Liver (tissue), 9 donors: Measurements from ENCODE around the gene PRG3. TPM values are rescaled to one million over a fixed set of nuclear protein-coding genes. Genes with fewer than 3 reads are reported as not detected.
A peak's percentile ranks its signal among the peaks of the same experiment; 100 is the strongest.

Experiments used
- DNase-seq: peaks from one replicate; pipeline ENCODE4 v3.0.0-alpha.2; 2017; ENCODE audit warnings: low spot score
- H3K27ac ChIP-seq, 2 donors: one replicate each; pipeline ENCODE4 v1.7.0; 2013; ENCODE audit warnings: inconsistent platforms in 2 of 2, low read length in 2 of 2, control low read depth in 1 of 2, low read depth in 1 of 2, mild to moderate bottlenecking in 1 of 2
- H3K27me3 ChIP-seq, 4 donors: one replicate each; pipeline versions ENCODE4 v1.6.1 to v1.7.0; 2013; ENCODE audit warnings: low read length in 3 of 4, inconsistent platforms in 1 of 4, mild to moderate bottlenecking in 1 of 4, moderate library complexity in 1 of 4; ENCODE audit not compliant: control insufficient read depth in 4 of 4, insufficient read depth in 4 of 4
- H3K36me3 ChIP-seq, 4 donors: one replicate each; pipeline versions ENCODE4 v1.6.1 to v1.7.0; 2013; ENCODE audit warnings: low read length in 3 of 4, mild to moderate bottlenecking in 3 of 4, low read depth in 1 of 4, moderate library complexity in 1 of 4; ENCODE audit not compliant: control insufficient read depth in 4 of 4, insufficient read depth in 3 of 4
- H3K4me1 ChIP-seq, 4 donors: one replicate each; pipeline versions ENCODE4 v1.6.1 to v1.7.0; 2013; ENCODE audit warnings: low read length in 3 of 4, mild to moderate bottlenecking in 3 of 4, moderate library complexity in 1 of 4; ENCODE audit not compliant: control insufficient read depth in 4 of 4, insufficient read depth in 4 of 4
- H3K4me3 ChIP-seq, 3 donors: one replicate each; pipeline versions ENCODE4 v1.6.1 to v1.7.0; 2013; ENCODE audit warnings: low read length in 3 of 3, control low read depth in 1 of 3, low read depth in 1 of 3, mild to moderate bottlenecking in 1 of 3
- H3K9ac ChIP-seq, 2 donors: one replicate each; pipeline ENCODE4 v1.7.0; 2013; ENCODE audit warnings: low read length in 2 of 2, mild to moderate bottlenecking in 2 of 2, moderate library complexity in 2 of 2, control low read depth in 1 of 2, low read depth in 1 of 2
- H3K9me3 ChIP-seq, 4 donors: one replicate each; pipeline versions ENCODE4 v1.6.1 to v1.7.0; 2013; ENCODE audit warnings: low read length in 3 of 4; ENCODE audit not compliant: control insufficient read depth in 4 of 4
- EGR1 ChIP-seq, 2 donors: IDR thresholded peaks; 2 replicates each; pipeline ENCODE4 v1.6.1; 2016 to 2018; ENCODE audit warnings: antibody characterized with exemption in 2 of 2, low read depth in 2 of 2
- GABPA ChIP-seq, 2 donors: IDR thresholded peaks in 1 of 2; conservative IDR thresholded peaks in 1 of 2; 2 replicates each; pipeline ENCODE4 v1.6.1; 2016; ENCODE audit warnings: antibody characterized with exemption in 2 of 2, mild to moderate bottlenecking in 1 of 2, moderate library complexity in 1 of 2
- HNF4A ChIP-seq, 2 donors: conservative IDR thresholded peaks; 2 replicates each; pipeline ENCODE4 v1.6.1; 2016; ENCODE audit warnings: antibody characterized with exemption in 2 of 2, mild to moderate bottlenecking in 2 of 2
- JUND ChIP-seq, 2 donors: IDR thresholded peaks; 2 replicates each; pipeline ENCODE4 v1.6.1; 2016; ENCODE audit warnings: antibody characterized with exemption in 2 of 2
- NR2F2 ChIP-seq: IDR thresholded peaks from 2 replicates; pipeline ENCODE4 v1.6.1; 2016; ENCODE audit warnings: antibody characterized with exemption
- RAD21 ChIP-seq, 2 donors: IDR thresholded peaks; 2 replicates each; pipeline ENCODE4 v1.6.1; 2016; ENCODE audit warnings: antibody characterized with exemption in 2 of 2, mild to moderate bottlenecking in 2 of 2
- RXRA ChIP-seq, 2 donors: IDR thresholded peaks; 2 replicates each; pipeline ENCODE4 v1.6.1; 2017 to 2018; ENCODE audit warnings: antibody characterized with exemption in 2 of 2, mild to moderate bottlenecking in 1 of 2
- SP1 ChIP-seq: IDR thresholded peaks from 2 replicates; pipeline ENCODE4 v1.6.1; 2018; ENCODE audit warnings: antibody characterized with exemption, mild to moderate bottlenecking
- TAF1 ChIP-seq: conservative IDR thresholded peaks from 2 replicates; pipeline ENCODE4 v1.6.1; 2016; ENCODE audit warnings: antibody characterized with exemption, mild to moderate bottlenecking
- WGBS: extraction: QIAGEN DNeasy Blood & Tissue Kit; methylation state at CpG from one replicate; pipeline ENCODE4 v1.1.7; 2013; 5-methylcytosine and 5-hydroxymethylcytosine counted together
- polyA plus RNA-seq, 2 donors: library from polyadenylated mRNA; stranded (reverse) in 1 of 2; unstranded in 1 of 2; fragments of 200-250 nt in 1 of 2; fragments of >200 nt in 1 of 2; fragmentation: Nextera tagmentation in 1 of 2; extraction: Ambion mirVana in 1 of 2; gene quantifications; one replicate each; pipeline versions ENCODE4 v1.2.1 to v1.2.3, GENCODE V29; 2013 to 2015
- total RNA-seq, 2 donors: library from RNA; depleted of rRNA; stranded (reverse); fragments of >200 nt; gene quantifications; one replicate each; pipeline ENCODE4 v1.2.3, GENCODE V29; 2014
- TF ChIP-seq, protein P1 (sequence below): IDR thresholded peaks from 2 replicates; pipeline ENCODE4 v1.6.1; 2016; ENCODE audit warnings: antibody characterized with exemption
- TF ChIP-seq, protein P2 (sequence below): IDR thresholded peaks from 2 replicates; pipeline ENCODE4 v1.6.1; 2016; ENCODE audit warnings: antibody characterized with exemption
- TF ChIP-seq, protein P3 (sequence below): fragments of 150-350 bp; IDR thresholded peaks from 2 replicates; pipeline ENCODE4 v1.5.1; 2017; ENCODE audit warnings: improper control_type of control experiment, low read depth, low read length; ENCODE audit not compliant: missing input control
- donor health status: healthy.
- donor health status: healthy.
- donor health status: healthy.
- donor health status: healthy.
- donor health status: healthy.

Gene PRG3
- total and polyA plus RNA-seq, 4 donors, result 0.22 to 4.9 TPM; not detected in 2

DNA sequence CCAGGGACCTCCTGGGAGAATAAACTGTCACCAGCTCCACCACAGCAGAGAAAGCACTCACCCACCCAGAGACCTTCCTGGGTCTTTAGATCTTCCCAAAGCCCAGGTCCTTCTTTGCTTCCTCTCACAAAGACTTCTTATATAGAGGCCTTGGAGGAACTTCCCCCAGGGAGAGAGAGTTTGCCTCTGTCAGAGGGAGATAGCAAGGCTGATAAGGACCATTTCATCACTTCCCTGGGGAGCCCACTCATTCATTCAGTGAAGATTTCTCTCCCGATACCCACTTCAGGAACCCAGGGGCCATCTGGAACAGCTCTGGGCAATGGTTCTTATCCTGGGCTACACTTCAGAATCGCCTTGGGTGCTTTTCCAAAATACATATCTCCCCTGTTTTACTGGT, 9.6 kb upstream of the PRG3 start, which contains the start of gene PRG2:
TSS of gene PRG2 (minus strand) at position 116 of the 400 bp plus-strand sequence. CDS start 706 bp downstream, outside the sequence.
- TF ChIP-seq, protein P1, sequence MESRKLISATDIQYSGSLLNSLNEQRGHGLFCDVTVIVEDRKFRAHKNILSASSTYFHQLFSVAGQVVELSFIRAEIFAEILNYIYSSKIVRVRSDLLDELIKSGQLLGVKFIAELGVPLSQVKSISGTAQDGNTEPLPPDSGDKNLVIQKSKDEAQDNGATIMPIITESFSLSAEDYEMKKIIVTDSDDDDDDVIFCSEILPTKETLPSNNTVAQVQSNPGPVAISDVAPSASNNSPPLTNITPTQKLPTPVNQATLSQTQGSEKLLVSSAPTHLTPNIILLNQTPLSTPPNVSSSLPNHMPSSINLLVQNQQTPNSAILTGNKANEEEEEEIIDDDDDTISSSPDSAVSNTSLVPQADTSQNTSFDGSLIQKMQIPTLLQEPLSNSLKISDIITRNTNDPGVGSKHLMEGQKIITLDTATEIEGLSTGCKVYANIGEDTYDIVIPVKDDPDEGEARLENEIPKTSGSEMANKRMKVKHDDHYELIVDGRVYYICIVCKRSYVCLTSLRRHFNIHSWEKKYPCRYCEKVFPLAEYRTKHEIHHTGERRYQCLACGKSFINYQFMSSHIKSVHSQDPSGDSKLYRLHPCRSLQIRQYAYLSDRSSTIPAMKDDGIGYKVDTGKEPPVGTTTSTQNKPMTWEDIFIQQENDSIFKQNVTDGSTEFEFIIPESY, result no peak
- TF ChIP-seq, protein P2, sequence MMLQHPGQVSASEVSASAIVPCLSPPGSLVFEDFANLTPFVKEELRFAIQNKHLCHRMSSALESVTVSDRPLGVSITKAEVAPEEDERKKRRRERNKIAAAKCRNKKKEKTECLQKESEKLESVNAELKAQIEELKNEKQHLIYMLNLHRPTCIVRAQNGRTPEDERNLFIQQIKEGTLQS, result no peak
- no peak for TF ChIP-seq TAF1
- TF ChIP-seq, protein P3, sequence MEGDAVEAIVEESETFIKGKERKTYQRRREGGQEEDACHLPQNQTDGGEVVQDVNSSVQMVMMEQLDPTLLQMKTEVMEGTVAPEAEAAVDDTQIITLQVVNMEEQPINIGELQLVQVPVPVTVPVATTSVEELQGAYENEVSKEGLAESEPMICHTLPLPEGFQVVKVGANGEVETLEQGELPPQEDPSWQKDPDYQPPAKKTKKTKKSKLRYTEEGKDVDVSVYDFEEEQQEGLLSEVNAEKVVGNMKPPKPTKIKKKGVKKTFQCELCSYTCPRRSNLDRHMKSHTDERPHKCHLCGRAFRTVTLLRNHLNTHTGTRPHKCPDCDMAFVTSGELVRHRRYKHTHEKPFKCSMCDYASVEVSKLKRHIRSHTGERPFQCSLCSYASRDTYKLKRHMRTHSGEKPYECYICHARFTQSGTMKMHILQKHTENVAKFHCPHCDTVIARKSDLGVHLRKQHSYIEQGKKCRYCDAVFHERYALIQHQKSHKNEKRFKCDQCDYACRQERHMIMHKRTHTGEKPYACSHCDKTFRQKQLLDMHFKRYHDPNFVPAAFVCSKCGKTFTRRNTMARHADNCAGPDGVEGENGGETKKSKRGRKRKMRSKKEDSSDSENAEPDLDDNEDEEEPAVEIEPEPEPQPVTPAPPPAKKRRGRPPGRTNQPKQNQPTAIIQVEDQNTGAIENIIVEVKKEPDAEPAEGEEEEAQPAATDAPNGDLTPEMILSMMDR, result no peak
- TF ChIP-seq EGR1 (IDR thresholded peaks at IDR 0.05; ENCODE audit: low read depth in 2 of 2), result no peak
- no peak for TF ChIP-seq GABPA (IDR thresholded peaks at IDR 0.05 in 1 of 2, conservative IDR thresholded peaks at IDR 0.05 in 1 of 2)
- no peak for TF ChIP-seq HNF4A (conservative IDR thresholded peaks at IDR 0.05)
- TF ChIP-seq SP1, result no peak
- no peak for TF ChIP-seq JUND (IDR thresholded peaks at IDR 0.05)
- TF ChIP-seq RXRA (IDR thresholded peaks at IDR 0.05), result no peak
- no peak for TF ChIP-seq RAD21 (IDR thresholded peaks at IDR 0.05)
- no peak for TF ChIP-seq NR2F2
- no peaks in the 10 kb centered on the region for H3K27me3 ChIP-seq
- H3K9ac ChIP-seq, result no peak within 1 kb of the TSS
- no peaks in the 10 kb centered on the region for H3K9me3 ChIP-seq
- H3K4me1 ChIP-seq, result no peaks in the 10 kb centered on the region
- H3K4me3 ChIP-seq, result no peak within 1 kb of the TSS
- 86% methylated on average over 2 of the region's 2 CpGs for WGBS
- DNase-seq, result no peak
- no peak within 1 kb of the TSS for H3K27ac ChIP-seq
- H3K36me3 ChIP-seq, result no peaks in the 10 kb centered on the region

DNA sequence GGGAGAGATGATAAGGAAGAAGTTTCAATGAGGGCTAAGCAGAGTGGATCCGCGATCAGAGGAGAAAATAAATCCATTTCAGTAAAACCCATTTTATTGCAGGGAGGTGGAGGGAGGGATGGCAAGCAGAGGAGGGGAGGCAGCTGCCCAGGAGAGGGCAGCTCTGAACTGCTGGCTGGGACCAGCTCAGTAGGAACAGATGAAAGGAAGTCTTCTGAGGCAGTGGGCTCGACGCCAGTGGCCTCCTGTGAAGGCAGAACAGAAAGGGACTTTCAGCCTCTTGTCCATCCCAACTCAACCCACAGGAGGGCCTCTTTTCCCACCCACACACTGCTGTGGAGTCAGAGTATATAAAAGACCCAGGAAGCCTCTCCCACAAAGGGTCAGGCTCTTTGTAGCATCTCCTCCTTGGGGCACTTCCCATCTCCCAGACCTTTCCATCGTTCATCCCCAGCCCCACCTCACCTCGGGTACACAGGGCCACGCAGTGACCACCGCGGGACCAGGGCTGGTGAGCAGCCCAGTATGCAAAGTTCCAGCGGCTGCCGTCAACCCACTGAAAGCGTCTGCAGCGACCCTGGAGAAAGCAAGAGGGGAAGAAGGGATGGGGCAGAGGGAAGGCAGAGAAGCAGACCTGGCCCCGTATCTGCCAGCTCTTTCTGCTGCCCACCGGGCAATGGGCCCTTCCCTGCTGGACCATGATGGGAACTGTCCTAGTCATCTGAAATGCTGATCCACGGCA, 6.5 kb upstream of the PRG3 start:
- Histone ChIP-seq H3K9ac (no peak overlapping the region), H3K27me3 (no peaks in the 10 kb centered on the region), H3K4me1 (no peaks in the 10 kb centered on the region), H3K9me3 (no peaks in the 10 kb centered on the region), H3K36me3 (no peaks in the 10 kb centered on the region), H3K4me3 (no peak overlapping the region), H3K27ac (no peak overlapping the region)
- TF ChIP-seq GABPA (IDR thresholded peaks at IDR 0.05 in 1 of 2, conservative IDR thresholded peaks at IDR 0.05 in 1 of 2) (no peak), RAD21 (IDR thresholded peaks at IDR 0.05) (peak; percentile 49 to 62)
- WGBS, result 86% methylated on average over 16 of the region's 16 CpGs
- DNase-seq, result no peak
